Activated naive CD8-positive, alpha-beta T cell (primary cell): ENCODE data around the gene APOL1.
"Not testable (repeated sequence)": the region's sequence is repeated elsewhere in the genome, so short reads cannot be mapped to it uniquely, and the experiment has no call there.

Experiments used
- H3K27ac Mint-ChIP-seq: one replicate; pipeline ENCODE4 v1.8.0; 2021; ENCODE audit warnings: mixed read lengths
- H3K27me3 Mint-ChIP-seq: one replicate; pipeline ENCODE4 v1.8.0; 2021; ENCODE audit warnings: mixed read lengths
- H3K36me3 Mint-ChIP-seq: one replicate; pipeline ENCODE4 v1.8.0; 2021; ENCODE audit warnings: mixed read lengths
- H3K4me1 Mint-ChIP-seq: one replicate; pipeline ENCODE4 v1.8.0; 2021; ENCODE audit warnings: low read depth, mixed read lengths
- H3K4me3 Mint-ChIP-seq: one replicate; pipeline ENCODE4 v1.8.0; 2021; ENCODE audit warnings: mild to moderate bottlenecking, mixed read lengths
- H3K9me3 Mint-ChIP-seq: one replicate; pipeline ENCODE4 v1.8.0; 2021; ENCODE audit warnings: low read depth, mixed read lengths

APOL1 gene, protein sequence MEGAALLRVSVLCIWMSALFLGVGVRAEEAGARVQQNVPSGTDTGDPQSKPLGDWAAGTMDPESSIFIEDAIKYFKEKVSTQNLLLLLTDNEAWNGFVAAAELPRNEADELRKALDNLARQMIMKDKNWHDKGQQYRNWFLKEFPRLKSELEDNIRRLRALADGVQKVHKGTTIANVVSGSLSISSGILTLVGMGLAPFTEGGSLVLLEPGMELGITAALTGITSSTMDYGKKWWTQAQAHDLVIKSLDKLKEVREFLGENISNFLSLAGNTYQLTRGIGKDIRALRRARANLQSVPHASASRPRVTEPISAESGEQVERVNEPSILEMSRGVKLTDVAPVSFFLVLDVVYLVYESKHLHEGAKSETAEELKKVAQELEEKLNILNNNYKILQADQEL

DNA sequence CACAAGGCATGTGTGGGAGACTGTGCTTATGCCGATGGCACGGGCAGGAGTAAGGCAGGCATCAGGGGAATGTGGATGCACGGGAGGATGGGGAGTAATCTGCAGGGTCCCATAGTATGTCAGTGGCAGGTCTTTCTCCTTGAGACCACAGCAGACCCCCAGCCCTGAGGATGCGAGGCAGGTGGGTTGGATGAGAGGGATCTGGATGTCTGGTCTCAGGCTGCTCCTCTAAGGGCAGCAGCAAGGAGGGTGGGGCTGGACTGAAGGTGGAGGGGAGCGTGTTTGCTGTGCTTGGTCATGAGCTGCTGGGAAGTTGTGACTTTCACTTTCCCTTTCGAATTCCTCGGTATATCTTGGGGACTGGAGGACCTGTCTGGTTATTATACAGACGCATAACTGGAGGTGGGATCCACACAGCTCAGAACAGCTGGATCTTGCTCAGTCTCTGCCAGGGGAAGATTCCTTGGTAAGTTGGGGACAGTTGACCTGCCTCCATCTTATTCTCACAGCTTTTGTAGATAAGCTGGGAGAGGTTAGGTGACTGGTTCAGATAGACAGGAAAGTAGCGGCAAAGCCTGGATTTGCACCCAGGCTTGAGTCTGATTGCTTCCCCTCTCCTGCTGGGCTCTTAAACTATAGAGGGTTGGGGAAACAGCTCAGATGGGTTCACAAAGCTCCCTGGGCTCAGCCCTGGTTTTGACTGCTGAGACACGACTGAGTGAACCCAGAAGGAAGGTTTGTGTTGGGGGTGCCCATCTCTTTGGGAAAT is at the start of gene APOL1:
Gene APOL1, plus strand, starts transcription at position 380 of the 769 bp plus-strand sequence. CDS start 1,823 bp downstream, outside the sequence.
- Mint-ChIP-seq H3K4me3 (peak within 1 kb of the TSS; percentile 92), H3K27me3 (no peaks in the 10 kb centered on the region), H3K36me3 (peaks cover 16% of the 10 kb centered on the region), H3K9me3 (peaks cover 11% of the 10 kb centered on the region), H3K27ac (peak within 1 kb of the TSS; percentile 95), H3K4me1 (peaks cover 47% of the 10 kb centered on the region)

- not testable (repeated sequence) for H3K36me3 Mint-ChIP-seq, H3K4me1 Mint-ChIP-seq, H3K9me3 Mint-ChIP-seq, H3K27ac Mint-ChIP-seq, H3K27me3 Mint-ChIP-seq, H3K4me3 Mint-ChIP-seq
Observed at GRCh38 chr22:36203441-36203840, 49.5 kb upstream of the APOL1 start.

GRCh38 chr22:36204001-36204631 is 48.8 kb upstream of the APOL1 start:
- no peaks in the 10 kb centered on the region for H3K36me3 Mint-ChIP-seq
- H3K4me1 Mint-ChIP-seq, result no peaks in the 10 kb centered on the region
- H3K4me3 Mint-ChIP-seq, result no peak overlapping the region
- H3K9me3 Mint-ChIP-seq, result no peaks in the 10 kb centered on the region
- no peak overlapping the region for H3K27ac Mint-ChIP-seq
- peaks cover 4% of the 10 kb centered on the region for H3K27me3 Mint-ChIP-seq

DNA sequence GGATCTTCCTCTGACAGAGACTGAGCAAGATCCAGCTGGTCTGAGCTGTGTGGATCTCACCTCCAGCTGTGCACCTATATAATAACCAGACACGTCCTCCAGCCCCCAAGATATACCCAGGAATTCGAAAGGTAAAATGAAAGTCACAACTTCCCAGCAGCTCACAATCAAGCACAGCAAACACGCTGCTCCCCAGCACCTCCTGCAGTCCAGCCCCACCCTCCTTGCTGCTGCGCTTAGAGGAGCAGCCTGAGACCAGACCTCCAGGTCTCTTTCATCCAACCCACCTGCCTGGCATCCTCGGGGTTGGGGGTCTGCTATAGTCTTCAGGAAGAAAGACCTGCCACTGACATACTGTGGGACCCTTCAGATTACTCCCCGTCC is 48.3 kb upstream of the APOL1 start:
- H3K4me1 Mint-ChIP-seq, result no peaks in the 10 kb centered on the region
- H3K4me3 Mint-ChIP-seq, result no peak overlapping the region
- H3K9me3 Mint-ChIP-seq, result no peaks in the 10 kb centered on the region
- no peak overlapping the region for H3K27ac Mint-ChIP-seq
- no peaks in the 10 kb centered on the region for H3K36me3 Mint-ChIP-seq
- H3K27me3 Mint-ChIP-seq, result peaks cover 4% of the 10 kb centered on the region

GRCh38 chr22:36205573-36205972 is 47.4 kb upstream of the APOL1 start:
- not testable (repeated sequence) for H3K27me3 Mint-ChIP-seq, H3K36me3 Mint-ChIP-seq, H3K4me1 Mint-ChIP-seq, H3K9me3 Mint-ChIP-seq, H3K4me3 Mint-ChIP-seq, H3K27ac Mint-ChIP-seq

DNA sequence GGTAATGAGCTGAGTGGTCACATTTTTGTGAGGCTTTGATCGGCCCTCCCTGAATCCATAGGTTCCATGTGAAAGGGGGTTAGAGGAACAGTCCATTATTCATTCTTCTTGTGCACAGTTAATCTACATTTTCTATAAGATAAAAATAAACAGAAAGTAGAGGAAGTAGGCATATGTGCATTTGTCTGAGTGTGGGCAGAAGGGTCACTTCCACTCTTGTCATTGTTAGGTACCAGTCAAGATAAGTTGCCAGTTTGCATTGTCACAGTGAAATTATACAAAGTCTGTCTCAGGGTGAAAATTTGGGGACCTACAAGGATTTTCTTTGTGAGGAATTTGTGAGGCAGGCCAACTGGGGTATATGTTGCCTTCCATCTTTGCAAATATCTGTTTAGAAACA is 46.7 kb upstream of the APOL1 start:
- Mint-ChIP-seq H3K4me1 (peaks cover 9% of the 10 kb centered on the region), H3K4me3 (no peak overlapping the region), H3K36me3 (no peaks in the 10 kb centered on the region), H3K27me3 (peaks cover 4% of the 10 kb centered on the region), H3K27ac (no peak overlapping the region), H3K9me3 (no peaks in the 10 kb centered on the region)

- Mint-ChIP-seq H3K27ac (no peak overlapping the region), H3K27me3 (peaks cover 5% of the 10 kb centered on the region), H3K36me3 (no peaks in the 10 kb centered on the region), H3K4me1 (peaks cover 12% of the 10 kb centered on the region), H3K9me3 (no peaks in the 10 kb centered on the region), H3K4me3 (no peak overlapping the region)
Observed at GRCh38 chr22:36208162-36208765, 44.7 kb upstream of the APOL1 start.

DNA sequence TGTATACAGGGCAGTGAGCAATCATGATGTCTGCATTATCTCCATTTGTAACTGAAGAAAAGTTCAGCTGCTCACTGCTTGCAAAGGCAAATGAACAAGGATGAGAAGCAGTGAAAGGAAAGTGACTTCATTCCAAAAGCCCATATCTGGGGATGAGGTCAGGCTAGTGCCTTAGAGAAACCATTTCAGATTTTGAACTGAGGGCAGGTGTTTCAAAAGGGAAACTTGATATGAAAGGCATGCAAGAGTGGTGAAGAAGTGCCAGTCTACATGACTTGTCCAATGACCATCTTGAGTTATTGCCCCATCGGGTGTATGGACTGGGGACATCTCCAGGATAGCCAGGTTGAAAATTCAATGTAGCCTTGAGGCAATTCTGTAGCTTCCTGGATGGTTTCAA is 44.0 kb upstream of the APOL1 start:
- Mint-ChIP-seq H3K4me1 (peaks cover 12% of the 10 kb centered on the region), H3K4me3 (no peak overlapping the region), H3K27me3 (peaks cover 5% of the 10 kb centered on the region), H3K36me3 (no peaks in the 10 kb centered on the region), H3K9me3 (no peaks in the 10 kb centered on the region), H3K27ac (no peak overlapping the region)

- peaks cover 12% of the 10 kb centered on the region for H3K4me1 Mint-ChIP-seq
- not testable (repeated sequence) for H3K27ac Mint-ChIP-seq, H3K36me3 Mint-ChIP-seq, H3K4me3 Mint-ChIP-seq, H3K9me3 Mint-ChIP-seq, H3K27me3 Mint-ChIP-seq
Observed at GRCh38 chr22:36209488-36209908, 43.4 kb upstream of the APOL1 start.

DNA sequence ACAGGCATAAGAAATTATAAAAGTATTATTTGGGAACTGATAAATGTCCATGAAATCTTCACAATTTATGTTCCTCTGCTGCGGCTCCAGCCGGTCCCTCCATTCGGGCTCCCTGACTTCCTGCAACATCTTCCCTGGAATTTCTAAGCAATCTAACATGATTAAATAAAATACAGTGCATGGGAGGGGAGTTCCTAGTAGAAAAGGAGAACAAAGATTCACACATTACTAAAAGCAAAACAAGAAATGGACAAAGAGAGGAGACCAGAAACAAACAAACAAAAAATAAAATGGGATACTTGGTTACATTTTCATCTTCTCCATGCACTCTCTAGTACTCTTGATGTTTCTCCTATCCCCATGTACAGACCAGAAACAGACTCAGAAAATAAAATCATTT is 42.7 kb upstream of the APOL1 start:
- peaks cover 5% of the 10 kb centered on the region for H3K27me3 Mint-ChIP-seq
- H3K4me1 Mint-ChIP-seq, result peaks cover 12% of the 10 kb centered on the region
- H3K36me3 Mint-ChIP-seq, result no peaks in the 10 kb centered on the region
- H3K4me3 Mint-ChIP-seq, result no peak overlapping the region
- H3K27ac Mint-ChIP-seq, result no peak overlapping the region
- no peaks in the 10 kb centered on the region for H3K9me3 Mint-ChIP-seq

DNA sequence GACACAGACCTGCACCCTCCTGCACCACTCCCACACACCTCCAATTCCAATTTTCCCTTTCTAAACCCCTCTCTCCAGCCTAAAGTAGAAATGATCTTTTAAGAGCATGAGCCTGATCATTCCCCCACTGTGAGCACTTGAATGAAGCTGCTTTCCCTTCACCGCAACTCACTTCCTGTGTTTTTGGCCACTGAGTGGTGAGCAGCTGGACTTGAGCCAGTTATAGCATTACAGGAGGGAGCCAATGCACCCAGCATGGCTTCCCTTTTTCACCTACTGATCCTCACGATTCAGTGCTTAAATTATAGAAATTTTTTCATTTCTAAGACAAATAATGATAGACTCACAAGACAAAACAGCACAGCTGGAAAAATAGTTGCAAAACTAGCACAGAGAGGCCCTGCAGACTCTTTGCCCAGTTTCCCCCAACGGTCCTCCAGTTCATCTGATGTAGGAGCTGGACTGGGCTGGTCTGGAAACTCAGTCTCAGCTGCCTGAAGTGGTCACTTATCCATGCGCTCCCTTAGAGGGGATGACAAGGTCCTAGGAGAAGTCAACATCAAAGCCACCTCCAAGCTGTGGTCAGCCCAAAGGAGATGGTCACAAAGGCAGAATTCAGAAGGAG is 41.6 kb upstream of the APOL1 start:
- H3K36me3 Mint-ChIP-seq, result no peaks in the 10 kb centered on the region
- peaks cover 5% of the 10 kb centered on the region for H3K27me3 Mint-ChIP-seq
- peaks cover 12% of the 10 kb centered on the region for H3K4me1 Mint-ChIP-seq
- H3K4me3 Mint-ChIP-seq, result no peak overlapping the region
- H3K27ac Mint-ChIP-seq, result no peak overlapping the region
- no peaks in the 10 kb centered on the region for H3K9me3 Mint-ChIP-seq

- H3K4me3 Mint-ChIP-seq, result no peak overlapping the region
- peaks cover 12% of the 10 kb centered on the region for H3K4me1 Mint-ChIP-seq
- no peak overlapping the region for H3K27ac Mint-ChIP-seq
- peaks cover 3% of the 10 kb centered on the region for H3K27me3 Mint-ChIP-seq
- H3K9me3 Mint-ChIP-seq, result no peaks in the 10 kb centered on the region
- H3K36me3 Mint-ChIP-seq, result no peaks in the 10 kb centered on the region
Observed at GRCh38 chr22:36212901-36213300, 40.0 kb upstream of the APOL1 start.

DNA sequence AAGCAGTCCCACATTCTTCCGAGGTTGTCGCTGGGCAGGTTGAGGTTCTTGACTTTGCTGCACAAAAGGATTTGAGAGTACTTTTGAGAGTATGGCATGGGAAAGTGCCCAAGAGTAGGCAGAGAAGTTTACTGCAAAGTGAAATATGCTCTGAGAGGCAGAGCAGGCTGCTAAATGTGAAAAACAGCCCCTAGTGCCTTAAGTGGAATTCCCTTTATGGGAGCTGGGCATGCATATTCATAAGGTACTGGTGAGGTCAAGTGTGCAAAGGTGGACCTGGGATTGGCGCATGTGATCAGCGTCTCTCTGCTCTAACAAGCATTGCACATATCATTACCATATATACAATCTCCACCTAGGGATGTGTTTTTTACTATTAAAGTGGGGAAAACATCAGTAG is 39.3 kb upstream of the APOL1 start:
- H3K36me3 Mint-ChIP-seq, result no peaks in the 10 kb centered on the region
- no peak overlapping the region for H3K27ac Mint-ChIP-seq

GRCh38 chr22:36215981-36216380 is 37.0 kb upstream of the APOL1 start:
- H3K9me3 Mint-ChIP-seq, result no peaks in the 10 kb centered on the region
- no peak overlapping the region for H3K4me3 Mint-ChIP-seq
- H3K27me3 Mint-ChIP-seq, result peaks cover 3% of the 10 kb centered on the region
- no peaks in the 10 kb centered on the region for H3K36me3 Mint-ChIP-seq
- peaks cover 6% of the 10 kb centered on the region for H3K4me1 Mint-ChIP-seq
- H3K27ac Mint-ChIP-seq, result no peak overlapping the region

More for the DNA sequence above, 39.3 kb upstream of the APOL1 start:
- H3K27me3 Mint-ChIP-seq, result peaks cover 3% of the 10 kb centered on the region
- H3K4me3 Mint-ChIP-seq, result no peak overlapping the region
- peaks cover 12% of the 10 kb centered on the region for H3K4me1 Mint-ChIP-seq
- H3K9me3 Mint-ChIP-seq, result no peaks in the 10 kb centered on the region
